HepG2 (cell line): ENCODE data around the gene SLC13A3. TPM values are rescaled to one million over a fixed set of nuclear protein-coding genes. Genes with fewer than 3 reads are reported as not detected.
A peak's percentile ranks its signal among the peaks of the same experiment; 100 is the strongest.

ENCODE experiments used
- ATAC-seq: fragments of 200-7000 bp; cut with Tn5 transposase; 3 replicates; pipeline ENCODE4 v1.9.1; 2020; ENCODE audit warnings: mild to moderate bottlenecking, moderate library complexity
- BruUV-seq: library from RNA; stranded (reverse); fragments of 400-500 nt; replicated peaks from 2 replicates; lab custom pipeline; 2021; lab: Mats Ljungman, UMichigan
- CTCF ChIA-PET: fragments of 300-600 bp; formaldehyde crosslinking; extraction: SDS; loops from one replicate; lab custom pipeline; 2021; ENCODE audit warnings: low total read pairs, inconsistent platforms, low intra/inter-chr PET ratio; lab: Yijun Ruan, JAX
- POLR2A ChIA-PET: fragments of 350-600 bp; sonication (Branson Sonifier 250); formaldehyde crosslinking; loops from one replicate; lab custom pipeline; 2020; ENCODE audit warnings: antibody characterized with exemption, inconsistent platforms; lab: Yijun Ruan, JAX
- DNase-seq: peaks from one replicate; pipeline ENCODE4 v3.0.0-alpha.2; 2015; ENCODE audit warnings: low spot score
- FAIRE-seq: peaks from 3 replicates; lab custom pipeline; 2011; peaks lifted over from hg19 to GRCh38; lab: Jason Lieb, UNC
- H2AFZ ChIP-seq: one replicate; pipeline ENCODE4 v1.6.1; 2011; ENCODE audit warnings: low read length, inconsistent platforms
- H3K27ac ChIP-seq: fragments of 300-600 bp; 3 replicates; pipeline ENCODE4 v1.8.0; 2011; ENCODE audit warnings: mixed run types, mild to moderate bottlenecking, mixed read lengths, low read length, inconsistent platforms; ENCODE audit not compliant: insufficient read depth; ENCODE audit errors: extremely low read length
- H3K27me3 ChIP-seq, 2 experiments: fragments of 200-600 bp in 1 of 2; 2 replicates in 1 of 2; 3 replicates in 1 of 2; pipeline versions ENCODE4 v1.6.0 to v1.8.0; 2011; ENCODE audit warnings: low read length in 2 of 2, mild to moderate bottlenecking in 2 of 2, moderate library complexity in 2 of 2, inconsistent platforms in 1 of 2; ENCODE audit not compliant: insufficient read depth in 2 of 2, control insufficient read depth in 1 of 2
- H3K36me3 ChIP-seq, 2 experiments: fragments of 200-600 bp in 1 of 2; replicated peaks in 1 of 2; 2 replicates in 1 of 2; 3 replicates in 1 of 2; pipeline versions ENCODE4 v1.5.1 to v1.8.0; 2011; ENCODE audit warnings: low read length in 2 of 2, inconsistent platforms in 1 of 2; ENCODE audit not compliant: insufficient read depth in 2 of 2, control insufficient read depth in 1 of 2
- H3K4me1 ChIP-seq: 2 replicates; pipeline ENCODE4 v1.5.1; 2012; ENCODE audit warnings: low read length, inconsistent platforms; ENCODE audit not compliant: insufficient read depth
- H3K4me2 ChIP-seq: 2 replicates; pipeline ENCODE4 v1.6.0; 2011; ENCODE audit warnings: low read depth, low read length, inconsistent platforms
- H3K4me3 ChIP-seq, 3 experiments: fragments of 200-600 bp in 1 of 3; sonication (generic), shearing (Covaris generic) in 1 of 3; replicated peaks in 1 of 3; 2 replicates each; pipeline ENCODE4 v1.5.1; 2011 to 2016; ENCODE audit warnings: low read length in 3 of 3, inconsistent platforms in 2 of 3, low read depth in 2 of 3, mild to moderate bottlenecking in 2 of 3, control low read depth in 1 of 3, mixed read lengths in 1 of 3; ENCODE audit not compliant: insufficient read depth in 1 of 3
- H3K79me2 ChIP-seq: one replicate; pipeline ENCODE4 v1.6.1; 2011; ENCODE audit warnings: low read length, inconsistent platforms; ENCODE audit not compliant: insufficient read depth
- H3K9ac ChIP-seq: 2 replicates; pipeline ENCODE4 v1.6.0; 2011; ENCODE audit warnings: mild to moderate bottlenecking, low read depth, low read length, inconsistent platforms; ENCODE audit not compliant: insufficient read depth
- H3K9me3 ChIP-seq: 2 replicates; pipeline ENCODE4 v1.5.1; 2012; ENCODE audit warnings: mild to moderate bottlenecking, low read length
- H4K20me1 ChIP-seq: 2 replicates; pipeline ENCODE4 v1.6.0; 2011; ENCODE audit warnings: inconsistent platforms, mild to moderate bottlenecking, low read length, moderate library complexity; ENCODE audit not compliant: insufficient read depth
- HMGXB3 ChIP-seq: sonication (generic); formaldehyde crosslinking; IDR thresholded peaks from 2 replicates; pipeline ENCODE4 v1.4.0; 2020; ENCODE audit warnings: missing genetic modification reagents, borderline replicate concordance
- KDM1A ChIP-seq: IDR thresholded peaks from 2 replicates; pipeline ENCODE4 v1.6.1; 2016; ENCODE audit warnings: missing compliant biosample characterization
- PHF21A ChIP-seq: sonication (generic); formaldehyde crosslinking; IDR thresholded peaks from 2 replicates; pipeline ENCODE4 v1.5.0; 2020; ENCODE audit warnings: mild to moderate bottlenecking, missing genetic modification reagents
- RBM22 ChIP-seq: fragments of 200-400 bp; formaldehyde crosslinking; optimal IDR thresholded peaks from 2 replicates; pipeline ENCODE3; 2017; ENCODE audit warnings: mild to moderate bottlenecking, low read length, moderate library complexity
- U2AF2 ChIP-seq: fragments of 200-400 bp; formaldehyde crosslinking; IDR thresholded peaks from 2 replicates; pipeline ENCODE4 v1.6.1; 2017; ENCODE audit warnings: low read depth, mild to moderate bottlenecking, low read length
- ZNF281 ChIP-seq: sonication (generic); formaldehyde crosslinking; IDR thresholded peaks from 2 replicates; pipeline ENCODE4 v1.4.0; 2020; ENCODE audit warnings: missing genetic modification reagents, borderline replicate concordance
- ZNF589 ChIP-seq: sonication (generic); formaldehyde crosslinking; conservative IDR thresholded peaks from 2 replicates; pipeline ENCODE4 v1.8.0; 2022; ENCODE audit warnings: mild to moderate bottlenecking, moderate library complexity, missing genetic modification reagents
- ZNF629 ChIP-seq: sonication (generic); formaldehyde crosslinking; conservative IDR thresholded peaks from 2 replicates; pipeline ENCODE4 v1.5.0; 2020; ENCODE audit warnings: missing genetic modification reagents
- ZNF746 ChIP-seq: sonication (generic); formaldehyde crosslinking; IDR thresholded peaks from 2 replicates; pipeline ENCODE4 v1.8.0; 2022; ENCODE audit warnings: mild to moderate bottlenecking, missing genetic modification reagents
- ZNF761 ChIP-seq: sonication (generic); formaldehyde crosslinking; conservative IDR thresholded peaks from 2 replicates; pipeline ENCODE4 v1.4.0; 2020; ENCODE audit warnings: mild to moderate bottlenecking, missing genetic modification reagents
- WGBS: methylation state at CpG from one replicate; pipeline ENCODE4 v1.1.6; 2017; ENCODE audit warnings: low lambda C conversion rate; 5-methylcytosine and 5-hydroxymethylcytosine counted together
- in situ Hi-C: cut with HindIII; loops from 2 replicates; pipeline ENCODE4 v1.10.0; 2017; ENCODE audit warnings: low pct_unique_long_range_greater_than_20kb; ENCODE audit not compliant: extremely low pct_ligation_motif_present
- intact Hi-C: fragments of 100-400 bp; cut with micrococcal nuclease; formaldehyde crosslinking; loops from one replicate; pipeline ENCODE4 v1.10.0; 2022; ENCODE audit not compliant: unreplicated experiment
- polyA plus RNA-seq, 8 experiments: library from polyadenylated mRNA; depleted of rRNA in 3 of 8; stranded (reverse) in 7 of 8; unstranded in 1 of 8; fragments of >200 nt; fragmentation: Illumina TruSeq in 4 of 8; extraction: Trizol in 4 of 8; gene quantifications; 2 replicates each; pipeline versions ENCODE4 v1.2.1 to v1.2.3, GENCODE V29; 2011 to 2016; ENCODE audit warnings: low read depth in 4 of 8, missing spikeins in 1 of 8, mixed read lengths in 1 of 8; ENCODE audit not compliant: insufficient read depth in 1 of 8
- total RNA-seq, 5 experiments: library from RNA; depleted of rRNA; stranded (reverse); fragments of >200 nt; fragmentation: Illumina TruSeq; extraction: Trizol; gene quantifications; 2 replicates each; pipeline ENCODE4 v1.2.3, GENCODE V29; 2016; ENCODE audit warnings: low read depth in 1 of 5
- TF ChIP-seq, protein P1 (sequence below): sonication (generic); formaldehyde crosslinking; IDR thresholded peaks from 2 replicates; pipeline ENCODE4 v1.5.0; 2020; ENCODE audit warnings: missing genetic modification reagents, mild to moderate bottlenecking, borderline replicate concordance

Gene SLC13A3
- total and polyA plus RNA-seq, 2 of the 13 experiments (the other 11 are each of a cell fraction or from before 2014, with no cell fraction given): 66.5 to 76.0 TPM

DNA sequence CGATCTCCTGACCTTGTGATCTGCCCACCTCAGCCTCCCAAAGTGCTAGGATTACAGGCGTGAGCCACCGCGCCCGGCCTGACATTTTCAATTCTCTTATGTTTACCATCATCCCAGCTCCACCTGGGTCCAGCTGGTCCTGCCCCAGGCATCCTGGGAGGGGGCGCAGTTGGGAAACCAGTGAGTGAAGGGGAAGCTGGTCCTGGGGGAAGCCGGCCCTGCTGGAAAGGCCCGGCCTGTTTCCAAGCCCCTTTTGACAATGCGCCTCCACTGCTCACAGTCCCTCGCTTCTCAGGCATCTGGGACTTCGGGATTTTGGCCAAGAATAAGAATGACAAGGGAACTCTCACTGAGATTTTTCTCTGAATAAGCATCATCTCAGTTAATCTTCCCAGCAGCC lies 14.2 kb downstream of the SLC13A3 start (continued):
- no peak for TF ChIP-seq HMGXB3 (CRISPR knock-in tag)
- TF ChIP-seq, protein P1, sequence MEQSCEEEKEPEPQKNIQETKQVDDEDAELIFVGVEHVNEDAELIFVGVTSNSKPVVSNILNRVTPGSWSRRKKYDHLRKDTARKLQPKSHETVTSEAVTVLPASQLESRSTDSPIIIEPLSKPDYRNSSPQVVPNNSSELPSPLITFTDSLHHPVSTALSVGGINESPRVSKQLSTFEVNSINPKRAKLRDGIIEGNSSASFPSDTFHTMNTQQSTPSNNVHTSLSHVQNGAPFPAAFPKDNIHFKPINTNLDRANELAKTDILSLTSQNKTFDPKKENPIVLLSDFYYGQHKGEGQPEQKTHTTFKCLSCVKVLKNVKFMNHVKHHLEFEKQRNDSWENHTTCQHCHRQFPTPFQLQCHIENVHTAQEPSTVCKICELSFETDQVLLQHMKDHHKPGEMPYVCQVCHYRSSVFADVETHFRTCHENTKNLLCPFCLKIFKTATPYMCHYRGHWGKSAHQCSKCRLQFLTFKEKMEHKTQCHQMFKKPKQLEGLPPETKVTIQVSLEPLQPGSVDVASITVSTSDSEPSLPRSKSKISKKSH: no peak
- TF ChIP-seq ZNF761 (CRISPR knock-in tag): no peak

GRCh38 chr20:46636514-46636913 lies 14.7 kb downstream of the SLC13A3 start:
- Histone ChIP-seq H3K4me1 (peaks cover 100% of the 10 kb centered on the region), H3K27ac (no peak overlapping the region), H3K79me2 (peaks cover 2% of the 10 kb centered on the region), H4K20me1 (no peaks in the 10 kb centered on the region)
- WGBS: 96% methylated on average over 4 of the region's 4 CpGs
- TF ChIP-seq ZNF281 (CRISPR knock-in tag) (0 out of 2 replicates have a peak, but pooled peaks have one; percentile 7), ZNF629 (peak; percentile 22; the same call in 1 of the 2 replicates), ZNF589 (no peak), RBM22 (peak; percentile 45), ZNF746 (no peak), U2AF2 (0 out of 2 replicates have a peak, but pooled peaks have one; percentile 44), KDM1A (CRISPR knock-in tag) (0 out of 2 replicates have a peak, but pooled peaks have one; percentile 3), PHF21A (peak; percentile 30; the same call in 1 of the 2 replicates)
- TF ChIP-seq, all 625 proteins: peak for 6
- ChIA-PET CTCF (no interaction called here), POLR2A (interaction anchor here (1.0 to 6.4 kb wide), 3 partner anchors 12 to 51 kb away, joined by 3 to 72 read pairs (median 42); partner anchors contain the start of gene SLC13A3)
- H3K36me3 ChIP-seq: peaks cover 4 to 19% of the 10 kb centered on the region in 2 experiments; a peak in 4 of 5 replicates
- no peak overlapping the region for H3K4me3 ChIP-seq
- intact Hi-C loops (no loop called here), in situ Hi-C loops (loop anchor here (5.0 kb wide), 1 partner anchor 69 kb away; no protein-coding TSS in a partner anchor)
- H2AFZ ChIP-seq: no peak overlapping the region
- no peaks in the 10 kb centered on the region for H3K27me3 ChIP-seq
- H3K4me2 ChIP-seq: no peak overlapping the region
- H3K9ac ChIP-seq: no peak overlapping the region
- BruUV-seq: no TSS peak
- no peaks in the 10 kb centered on the region for H3K9me3 ChIP-seq
- DNase-seq: no peak
- FAIRE-seq: no peak
- no peak for ATAC-seq
